Colonic mucosa (tissue), 4 donors: Measurements from ENCODE around the gene RPL13A. TPM values are rescaled to one million over a fixed set of nuclear protein-coding genes. Genes with fewer than 3 reads are reported as not detected.
A peak's percentile ranks its signal among the peaks of the same experiment; 100 is the strongest.

ENCODE experiments used
- DNase-seq: peaks from one replicate; pipeline ENCODE4 v3.0.0-alpha.2; 2020
- H3K27ac ChIP-seq: fragments of 200-600 bp; one replicate; pipeline ENCODE4 v1.8.0; 2021
- H3K27me3 ChIP-seq: fragments of 200-600 bp; one replicate; pipeline ENCODE4 v1.8.0; 2021
- H3K36me3 ChIP-seq: fragments of 200-600 bp; one replicate; pipeline ENCODE4 v1.8.0; 2021
- H3K4me1 ChIP-seq: fragments of 200-600 bp; one replicate; pipeline ENCODE4 v1.8.0; 2021; ENCODE audit warnings: mild to moderate bottlenecking
- H3K4me3 ChIP-seq: fragments of 200-600 bp; one replicate; pipeline ENCODE4 v1.8.0; 2021
- H3K9ac ChIP-seq, 2 donors: one replicate each; pipeline ENCODE4 v1.7.0; 2013; ENCODE audit warnings: control low read depth in 2 of 2, low read depth in 2 of 2, low read length in 2 of 2
- H3K9me3 ChIP-seq: fragments of 200-600 bp; one replicate; pipeline ENCODE4 v1.8.0; 2021
- CTCF ChIP-seq: fragments of 200-600 bp; IDR thresholded peaks from one replicate; pipeline ENCODE4 v1.8.0; 2022; ENCODE audit warnings: antibody characterized with exemption, mild to moderate bottlenecking
- intact Hi-C: fragments of 100-400 bp; cut with DNase I; formaldehyde crosslinking; loops from one replicate; pipeline ENCODE4 v1.14.1; 2022
- total RNA-seq, 2 donors: library from RNA; stranded (reverse); fragmentation: NEBNext Ultra II Directional in 1 of 2; extraction: Animal tissue kit (Norgen Biotek cat#: 25700) in 1 of 2; gene quantifications; one replicate each; pipeline ENCODE4 v1.2.1, GENCODE V29; 2021
- donor health status: healthy.
- donor health status: DM: no; HTN: no; CAD: no.
- donor health status: DM: no; HTN: no; CAD: no.

The RPL13A gene
- total RNA-seq, 2 donors from 2014 or later = 2,431 to 2,528 TPM

- Histone ChIP-seq H3K36me3 (peaks cover 26% of the 10 kb centered on the region), H3K4me3 (no peak overlapping the region), H3K27me3 (no peaks in the 10 kb centered on the region), H3K27ac (peak overlapping the region; percentile 28), H3K9ac (no peak overlapping the region), H3K4me1 (peaks cover 16% of the 10 kb centered on the region), H3K9me3 (no peaks in the 10 kb centered on the region)
- DNase-seq = no peak
- intact Hi-C loops = no loop called here
- no peak for TF ChIP-seq CTCF
Measured at GRCh38 chr19:49492573-49493405, 5.4 kb downstream of the RPL13A start.

GRCh38 chr19:49496574-49497008, 9.2 kb downstream of the RPL13A start:
- peaks cover 14% of the 10 kb centered on the region for H3K36me3 ChIP-seq
- peak overlapping the region; percentile 83 to 100 for H3K9ac ChIP-seq
- H3K4me3 ChIP-seq = peak overlapping the region; percentile 72
- H3K9me3 ChIP-seq = no peaks in the 10 kb centered on the region
- TF ChIP-seq CTCF = no peak
- DNase-seq = no peak
- peaks cover 12% of the 10 kb centered on the region for H3K4me1 ChIP-seq
- H3K27ac ChIP-seq = peak overlapping the region; percentile 94
- no peaks in the 10 kb centered on the region for H3K27me3 ChIP-seq
- intact Hi-C loops = no loop called here

- peak overlapping the region; percentile 72 for H3K4me3 ChIP-seq
- H3K9ac ChIP-seq = peak overlapping the region; percentile 83 to 100
- intact Hi-C loops = no loop called here
- peaks cover 12% of the 10 kb centered on the region for H3K4me1 ChIP-seq
- no peaks in the 10 kb centered on the region for H3K27me3 ChIP-seq
- peak overlapping the region; percentile 94 for H3K27ac ChIP-seq
- H3K36me3 ChIP-seq = peaks cover 8% of the 10 kb centered on the region
- DNase-seq = peak; percentile 85
- no peak for TF ChIP-seq CTCF
- no peaks in the 10 kb centered on the region for H3K9me3 ChIP-seq
Measured at GRCh38 chr19:49497047-49497788, 9.8 kb downstream of the RPL13A start.

- intact Hi-C loops = no loop called here
Measured at GRCh38 chr19:49497789-49498103, 10.3 kb downstream of the RPL13A start.

More at GRCh38 chr19:49497789-49498103, 10.3 kb downstream of the RPL13A start:
- H3K9me3 ChIP-seq = no peaks in the 10 kb centered on the region
- H3K4me3 ChIP-seq = peak overlapping the region; percentile 72
- H3K9ac ChIP-seq = peak overlapping the region in 1 of 2 donors; percentile 100
- H3K27me3 ChIP-seq = no peaks in the 10 kb centered on the region
- no peak for DNase-seq
- no peak for TF ChIP-seq CTCF
- peaks cover 7% of the 10 kb centered on the region for H3K36me3 ChIP-seq
- peaks cover 12% of the 10 kb centered on the region for H3K4me1 ChIP-seq
- peak overlapping the region; percentile 94 for H3K27ac ChIP-seq
